ENCODE measurements around the gene KRTAP9-4.
"Not testable (repeated sequence)": the region's sequence is repeated elsewhere in the genome, so short reads cannot be mapped to it uniquely, and the experiment has no call there.

Gene KRTAP9-4

GRCh38 chr17:41256291-41256685, 6.8 kb downstream of the KRTAP9-4 start:
- no peak for TF ChIP-seq CTCF (IDR thresholded peaks at IDR 0.05; ENCODE audit: low read length, missing control alignments)
- DNase-seq (ENCODE audit: low read depth): no peak
- no peak overlapping the region for H3K4me3 ChIP-seq (replicated peaks; ENCODE audit: low read depth, low read length)

GRCh38 chr17:41258406-41258805, 8.9 kb downstream of the KRTAP9-4 start:
- DNase-seq (ENCODE audit: low read depth): no peak
- no peak for TF ChIP-seq CTCF (IDR thresholded peaks at IDR 0.05; ENCODE audit: low read length, missing control alignments)

GRCh38 chr17:41263212-41263611, 13.7 kb downstream of the KRTAP9-4 start:
- no peak for TF ChIP-seq CTCF (IDR thresholded peaks at IDR 0.05; ENCODE audit: low read length, missing control alignments)
- no peak for DNase-seq (ENCODE audit: low read depth)
- no peak overlapping the region for H3K4me3 ChIP-seq (replicated peaks; ENCODE audit: low read depth, low read length)

More at GRCh38 chr17:41258406-41258805, 8.9 kb downstream of the KRTAP9-4 start:
- no peak overlapping the region for H3K4me3 ChIP-seq (replicated peaks; ENCODE audit: low read depth, low read length)

- TF ChIP-seq CTCF (IDR thresholded peaks at IDR 0.05; ENCODE audit: low read length, missing control alignments): no peak
- DNase-seq (ENCODE audit: low read depth): no peak
- no peak overlapping the region for H3K4me3 ChIP-seq (replicated peaks; ENCODE audit: low read depth, low read length)
Measured at GRCh38 chr17:41264599-41264998, 15.1 kb downstream of the KRTAP9-4 start.

GRCh38 chr17:41265078-41265477, 15.6 kb downstream of the KRTAP9-4 start, which contains the start of gene KRTAP9-6:
Gene KRTAP9-6 (plus strand): TSS chr17:41265378. CDS start chr17:41265378, 0 bp downstream.
- DNase-seq (ENCODE audit: low read depth): no peak
- TF ChIP-seq CTCF (IDR thresholded peaks at IDR 0.05; ENCODE audit: low read length, missing control alignments): no peak
- no peak within 1 kb of the TSS for H3K4me3 ChIP-seq (replicated peaks; ENCODE audit: low read depth, low read length)

GRCh38 chr17:41267711-41268110, 18.2 kb downstream of the KRTAP9-4 start:
- no peak for DNase-seq (ENCODE audit: low read depth)
- H3K4me3 ChIP-seq (replicated peaks; ENCODE audit: low read depth, low read length): no peak overlapping the region
- no peak for TF ChIP-seq CTCF (IDR thresholded peaks at IDR 0.05; ENCODE audit: low read length, missing control alignments)

- not testable (repeated sequence) for DNase-seq (ENCODE audit: low read depth); H3K4me3 ChIP-seq (replicated peaks; ENCODE audit: low read depth, low read length)
Measured at GRCh38 chr17:41271323-41271722, 21.8 kb downstream of the KRTAP9-4 start.

Data from fibroblast of pulmonary artery (primary cell).